Fibroblast of skin of right biceps (primary cell): ENCODE results near the gene MXD3.
"Not testable (repeated sequence)": the region's sequence is repeated elsewhere in the genome, so short reads cannot be mapped to it uniquely, and the experiment has no call there.

ENCODE experiments used
- DNase-seq: peaks from one replicate; pipeline ENCODE4 v3.0.0-alpha.2; 2013

Gene MXD3

DNA sequence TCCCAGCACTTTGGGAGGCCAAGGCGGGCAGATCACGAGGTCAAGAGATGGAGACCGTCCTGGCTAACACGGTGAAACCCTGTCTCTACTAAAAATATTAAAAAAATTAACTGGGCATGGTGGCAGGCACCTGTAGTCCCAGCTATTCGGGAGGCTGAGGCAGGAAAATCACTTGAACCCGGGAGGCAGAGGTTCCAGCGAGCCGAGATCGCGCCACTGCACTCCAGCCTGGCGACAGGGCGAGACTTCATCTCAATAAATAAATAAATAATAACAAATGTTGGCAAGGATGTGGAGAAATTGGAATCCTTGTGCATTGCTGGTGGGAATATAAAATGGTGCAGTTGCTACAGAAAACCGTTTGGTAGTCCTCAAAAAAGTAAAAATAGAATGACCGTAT lies 31.3 kb upstream of the MXD3 start:
- not testable (repeated sequence) for DNase-seq

DNA sequence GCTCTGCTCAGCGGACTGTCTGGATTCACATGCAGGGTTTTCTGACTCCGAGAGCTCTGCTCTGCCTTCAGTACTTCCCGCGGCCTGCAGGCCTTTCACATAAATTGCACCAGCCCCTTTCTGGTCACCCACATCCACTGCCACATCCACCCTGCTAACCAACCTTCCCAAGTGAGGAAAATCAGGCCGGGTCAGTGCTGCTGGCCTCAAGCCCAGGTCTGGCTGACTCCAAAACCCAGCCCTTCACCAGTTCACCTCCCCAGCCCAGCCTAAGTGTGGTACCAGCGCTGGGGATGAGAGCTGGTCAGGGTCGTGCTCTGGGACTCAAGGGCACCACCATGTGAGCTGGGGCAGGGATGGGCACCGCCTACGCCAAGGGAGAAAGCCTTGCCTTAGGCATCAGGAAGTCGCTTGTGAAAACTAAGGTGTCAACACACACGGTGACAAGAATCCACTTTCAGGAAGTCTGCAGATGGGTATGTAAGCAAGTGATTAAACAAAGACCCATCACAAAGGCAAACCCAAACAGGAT lies 27.5 kb upstream of the MXD3 start:
- no peak for DNase-seq

DNA sequence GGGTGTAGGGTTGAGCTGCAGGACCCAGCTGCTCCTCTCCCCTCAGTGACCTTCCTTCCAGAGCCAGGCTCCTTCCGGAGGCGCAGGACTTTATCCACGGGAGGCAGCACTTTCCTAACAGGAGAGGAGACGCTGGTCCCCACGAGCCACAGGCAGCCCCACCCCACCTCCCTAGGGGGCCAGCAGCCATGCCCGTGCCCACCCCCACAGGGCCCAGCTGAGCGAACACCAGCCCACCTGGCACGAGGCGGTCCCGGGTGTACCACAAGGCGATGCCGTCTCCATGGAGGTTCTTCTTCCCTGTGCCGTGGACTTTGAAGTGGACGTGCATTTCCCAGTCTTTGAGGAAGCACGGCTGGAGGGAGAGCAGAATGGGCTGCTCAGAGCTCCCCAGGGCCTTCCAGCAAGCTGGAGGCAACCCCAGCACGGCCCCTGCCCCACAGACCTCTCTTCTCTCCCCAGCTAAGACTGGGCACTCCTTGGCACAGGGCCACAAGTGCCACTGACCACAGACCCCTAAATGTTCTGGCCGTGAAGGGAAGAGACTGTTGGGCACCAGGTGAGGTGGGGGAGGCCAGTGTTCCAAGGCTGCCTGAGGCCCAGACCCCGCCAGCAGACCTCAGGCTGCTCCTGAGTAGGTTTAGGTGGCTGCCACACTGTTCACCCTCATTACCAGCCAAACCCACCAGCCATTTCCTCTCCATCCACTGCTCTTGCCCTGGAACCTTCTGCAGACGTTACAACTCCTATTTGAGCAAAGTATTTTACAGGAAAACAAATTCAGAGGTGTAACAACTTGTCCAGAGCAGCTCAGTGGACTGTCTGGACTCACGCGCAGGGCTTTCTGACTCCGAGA lies 26.8 kb upstream of the MXD3 start:
- no peak for DNase-seq

DNA sequence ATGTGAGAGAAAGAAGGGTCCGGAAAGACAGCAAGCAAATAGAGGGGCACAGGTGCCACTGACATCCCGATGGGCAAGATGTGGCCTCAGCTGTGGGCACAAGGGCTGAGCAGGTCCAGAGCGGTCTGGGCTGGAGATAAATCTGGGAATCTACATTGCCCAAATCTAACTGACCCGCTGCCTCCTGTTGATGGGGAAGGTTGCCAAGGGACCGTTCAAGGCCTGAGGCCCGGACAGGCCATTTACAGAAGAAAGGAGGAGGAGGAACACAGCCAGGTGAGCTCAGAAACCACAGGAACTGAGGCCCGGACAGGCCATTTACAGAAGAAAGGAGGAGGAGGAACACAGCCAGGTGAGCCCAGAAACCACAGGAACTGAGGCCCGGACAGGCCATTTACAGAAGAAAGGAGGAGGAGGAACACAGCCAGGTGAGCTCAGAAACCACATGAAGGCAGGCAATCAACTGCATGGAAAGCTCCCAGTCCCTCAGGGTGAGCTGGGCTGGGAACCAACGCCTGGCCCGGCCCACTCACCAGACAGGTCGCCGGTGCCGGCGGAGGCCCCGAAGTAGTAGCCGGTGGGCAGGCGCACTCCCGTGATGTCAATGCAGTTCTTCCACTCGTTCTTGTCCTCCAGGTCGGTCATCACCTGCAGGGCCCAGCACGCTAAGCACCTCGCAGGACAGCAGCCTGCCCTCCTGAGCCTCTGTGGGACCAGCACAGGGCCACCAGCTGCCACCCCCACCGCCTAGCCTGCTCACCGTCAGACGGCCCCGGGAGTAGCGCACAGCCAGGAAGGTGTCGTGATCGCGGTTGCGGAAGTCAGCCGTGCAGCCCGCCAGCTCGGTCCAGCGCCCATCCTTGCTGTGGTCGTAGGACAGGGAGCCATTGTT lies 25.2 kb upstream of the MXD3 start:
- DNase-seq, result no peak

DNA sequence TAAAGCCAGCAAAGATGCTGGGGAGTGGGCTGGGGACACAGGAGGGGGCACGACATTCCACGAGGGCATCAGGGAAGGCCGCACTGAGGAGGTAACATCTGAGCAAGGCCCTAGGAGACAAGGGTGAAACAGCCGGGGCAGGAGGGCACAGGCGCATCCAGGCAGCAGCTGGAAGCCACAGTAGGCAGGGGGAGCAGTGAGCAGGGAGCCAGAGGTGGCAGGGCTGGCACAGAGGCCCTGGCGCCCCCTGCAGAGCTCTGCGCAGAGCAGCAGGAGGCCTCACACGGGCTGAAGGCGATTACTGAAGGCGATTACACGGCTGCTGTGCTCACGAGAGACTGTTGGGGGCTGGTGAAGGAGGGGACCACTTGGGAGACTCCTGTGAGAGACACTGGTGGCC lies 24.4 kb upstream of the MXD3 start:
- DNase-seq, result peak; percentile 18

DNA sequence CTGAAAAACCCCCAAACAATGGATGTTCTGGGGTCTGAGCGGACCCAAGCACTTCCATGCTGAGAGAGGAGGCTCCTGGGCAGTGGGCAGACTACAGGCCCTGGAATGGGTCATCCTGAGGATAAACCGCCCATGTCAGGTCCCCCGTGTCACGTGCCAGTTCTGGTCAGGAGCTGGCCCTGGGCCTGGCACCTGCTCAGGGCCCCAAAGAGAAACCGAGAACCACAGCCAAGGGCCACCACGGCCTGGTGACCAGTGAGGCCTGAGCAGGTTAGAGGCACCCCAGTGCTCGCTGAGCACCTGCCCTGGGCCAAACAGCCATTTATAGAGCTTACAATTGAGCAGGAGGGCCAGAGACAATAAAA lies 24.0 kb upstream of the MXD3 start:
- no peak for DNase-seq

DNA sequence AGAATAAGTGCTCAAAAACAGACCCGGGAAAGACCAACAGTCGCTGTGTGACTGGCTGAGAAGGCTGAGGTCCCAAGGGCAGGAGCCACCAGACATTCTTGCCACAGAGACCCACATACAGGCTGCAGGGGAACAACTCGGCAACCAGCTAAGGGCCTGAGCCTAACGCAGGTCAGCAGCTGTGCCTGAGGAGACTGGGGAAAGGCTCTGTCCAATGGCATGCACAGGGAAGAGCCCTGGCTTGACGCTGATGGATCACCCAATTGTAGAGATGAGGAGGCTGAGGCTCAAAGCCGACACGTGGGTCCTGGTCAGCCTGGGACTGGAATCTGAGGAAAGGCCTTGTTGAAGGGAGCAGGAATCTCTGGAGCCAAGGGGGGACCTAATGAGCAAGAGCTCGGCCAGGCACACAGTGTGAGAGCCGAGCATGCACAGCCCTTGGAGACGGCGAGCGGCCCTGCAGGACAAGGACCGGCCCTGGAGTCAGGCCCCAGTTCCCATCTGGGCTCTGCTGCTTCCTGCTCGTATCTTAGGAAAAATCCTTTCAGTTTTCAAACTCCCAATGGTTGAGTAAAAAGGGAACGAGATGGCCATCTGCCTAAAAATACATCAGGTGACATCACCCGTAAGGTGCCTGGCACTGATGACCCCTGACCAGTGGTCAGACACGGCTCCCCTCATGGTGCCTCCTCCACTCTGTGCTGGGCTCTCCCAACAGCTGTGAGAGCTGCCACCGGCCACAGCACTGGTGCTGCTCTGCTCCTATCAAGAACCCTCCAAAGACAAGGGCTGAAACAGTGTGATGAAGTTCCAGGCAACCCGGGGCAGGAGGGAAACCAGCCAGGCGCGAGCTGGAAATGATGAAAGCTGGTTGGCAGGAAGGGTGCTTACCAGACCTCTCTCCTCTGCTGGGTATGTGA lies 23.3 kb upstream of the MXD3 start:
- DNase-seq, result no peak

DNA sequence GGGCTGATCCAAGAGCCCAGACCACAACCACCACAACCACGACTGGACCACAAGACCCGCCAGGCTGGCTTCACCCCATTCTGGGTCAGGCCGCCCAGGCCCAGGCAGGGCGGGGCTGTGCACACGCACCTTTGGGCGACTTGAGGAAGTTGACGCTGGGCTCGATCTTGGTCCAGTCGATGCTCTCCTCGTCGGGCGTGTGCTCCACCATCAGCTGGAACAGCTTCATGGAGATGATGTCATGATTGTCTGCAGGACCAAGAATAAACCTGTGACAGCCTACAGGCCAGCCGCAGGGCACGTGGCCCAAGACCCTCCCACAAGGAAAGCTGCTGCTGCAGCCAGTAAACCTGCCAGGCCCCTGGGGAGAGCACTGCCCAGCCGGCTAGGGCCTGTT lies 22.5 kb upstream of the MXD3 start:
- DNase-seq, result no peak

DNA sequence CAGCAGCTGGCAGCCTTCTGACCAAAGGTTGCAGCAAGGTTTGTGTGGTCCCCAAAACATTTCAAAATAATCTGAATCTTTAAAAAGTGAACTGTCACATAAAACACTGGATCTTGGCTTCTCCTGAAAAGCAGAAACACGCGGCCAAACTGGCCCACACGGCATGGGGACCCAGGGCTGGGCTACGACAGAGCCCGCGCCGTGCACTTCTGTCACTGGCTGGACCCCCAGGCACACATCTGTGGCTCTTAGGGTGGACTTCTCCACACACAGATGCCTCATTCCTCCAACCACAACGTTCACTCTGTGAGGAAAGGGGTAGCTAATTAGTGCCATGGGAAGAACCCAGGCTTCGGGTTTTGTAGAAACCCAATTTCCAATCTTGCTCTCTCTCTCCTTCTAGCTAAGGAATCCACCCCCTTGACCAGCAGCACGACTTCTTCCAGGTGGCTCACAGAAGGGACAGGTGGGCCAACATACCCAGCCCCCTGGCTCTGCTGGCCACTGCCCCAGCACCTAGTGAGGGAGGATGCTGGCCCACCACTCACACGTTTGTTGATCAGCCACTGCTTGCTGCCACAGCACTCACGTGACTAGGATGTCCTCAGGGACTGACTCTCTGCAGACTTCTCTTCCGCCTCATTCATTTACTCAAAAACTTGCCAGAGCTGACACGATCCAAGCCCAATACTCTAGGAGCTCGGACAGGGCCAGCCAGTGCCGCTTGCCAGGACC lies 21.9 kb upstream of the MXD3 start:
- no peak for DNase-seq

DNA sequence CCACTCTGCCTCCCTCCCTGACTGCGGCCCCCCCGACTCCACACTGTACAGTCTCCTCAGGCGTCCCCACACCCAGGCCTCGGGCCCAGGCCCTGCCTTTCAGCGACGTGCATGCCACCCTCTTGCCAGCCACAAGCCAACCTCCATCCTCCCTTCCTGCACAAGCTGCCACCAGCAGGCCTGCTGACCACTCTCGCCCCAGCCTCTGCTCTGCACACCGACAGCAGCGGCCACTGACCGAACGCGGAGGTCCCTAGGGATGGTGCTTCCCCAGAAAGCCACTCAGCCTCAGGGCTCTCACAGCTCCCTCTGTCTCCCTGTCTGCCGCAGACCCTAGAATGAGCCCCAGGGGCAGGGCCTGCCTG lies 21.2 kb upstream of the MXD3 start:
- no peak for DNase-seq

DNA sequence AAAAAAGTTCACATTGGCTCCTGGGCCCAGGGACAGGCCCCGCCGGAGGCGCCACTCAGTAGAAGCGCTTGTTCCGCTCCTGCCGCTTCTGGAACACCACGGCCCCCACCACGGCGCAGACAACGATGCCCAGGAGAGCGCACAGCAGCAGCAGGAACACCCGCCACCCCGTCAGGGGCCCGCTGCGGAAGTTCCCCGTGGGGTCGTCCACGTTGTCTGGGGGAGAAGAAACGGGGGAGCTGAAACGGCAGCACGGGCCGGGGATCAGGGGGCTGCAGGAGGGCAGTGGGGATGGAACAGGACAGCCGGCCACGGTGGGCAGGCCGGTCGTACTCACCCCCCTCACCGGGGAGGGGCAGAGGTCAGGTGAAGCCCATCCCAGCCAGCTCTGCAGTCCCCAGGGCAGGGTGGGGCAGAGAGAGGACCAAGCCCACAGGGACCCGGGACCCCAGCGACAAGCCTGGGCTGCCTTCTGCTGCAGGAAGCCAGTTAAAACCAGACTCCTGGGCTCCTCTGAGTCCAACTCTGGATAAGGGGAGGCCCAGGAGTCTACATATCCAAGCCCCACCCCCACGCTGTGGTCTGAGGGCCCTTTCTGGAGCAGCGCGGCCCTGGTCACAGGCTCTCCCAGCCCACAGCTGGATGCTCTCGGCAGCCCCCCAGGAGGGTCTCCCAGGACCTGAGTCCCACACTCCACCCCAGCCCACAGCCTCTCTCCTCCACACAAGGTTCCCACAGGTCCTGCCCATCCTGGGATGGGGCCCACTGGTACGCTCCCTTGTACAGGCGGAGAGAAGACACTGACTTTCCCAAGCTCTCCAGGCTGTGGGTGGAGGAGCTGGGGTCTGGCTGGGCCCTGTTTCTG lies 20.6 kb upstream of the MXD3 start:
- DNase-seq, result no peak

DNA sequence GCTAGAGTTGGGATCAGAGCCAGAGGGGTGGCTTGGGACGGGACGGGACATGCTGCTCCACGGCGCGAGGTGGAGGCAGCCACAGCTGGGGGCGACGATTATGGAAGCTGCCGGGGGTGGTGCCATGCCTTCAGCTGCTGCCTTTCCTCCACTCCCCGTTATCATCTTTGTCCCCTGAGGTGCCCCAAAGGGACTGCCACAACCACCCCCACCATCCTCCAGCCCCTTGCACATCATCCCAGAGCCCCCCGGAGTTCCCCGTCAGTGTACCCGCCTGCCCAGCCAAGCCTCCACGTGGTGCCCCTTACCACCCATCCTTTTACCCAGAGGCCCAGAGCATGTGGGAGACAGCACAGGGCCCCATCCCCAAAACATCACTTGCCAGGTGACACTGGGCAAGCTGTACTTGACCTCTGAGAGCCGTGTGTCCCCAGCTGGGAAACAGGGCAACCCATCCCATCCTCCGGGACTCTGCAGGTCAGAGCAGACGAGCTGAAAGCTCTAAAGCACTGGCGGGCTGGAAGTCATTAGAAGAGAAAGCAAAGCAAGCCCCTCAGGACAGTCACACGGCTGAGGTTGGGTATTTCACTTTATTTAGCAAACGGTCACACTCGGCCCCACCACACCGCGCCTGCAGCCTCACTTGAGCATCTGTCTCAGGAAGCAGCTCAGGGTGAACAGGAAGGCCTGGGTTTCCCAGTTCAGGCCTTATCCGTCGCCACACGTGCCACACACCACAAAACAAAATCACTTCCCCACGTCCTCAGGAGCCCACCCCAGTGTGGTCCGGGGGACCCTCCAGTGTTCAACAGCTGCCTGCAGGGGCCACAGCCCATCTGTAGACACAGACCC lies 19.5 kb upstream of the MXD3 start:
- no peak for DNase-seq

DNA sequence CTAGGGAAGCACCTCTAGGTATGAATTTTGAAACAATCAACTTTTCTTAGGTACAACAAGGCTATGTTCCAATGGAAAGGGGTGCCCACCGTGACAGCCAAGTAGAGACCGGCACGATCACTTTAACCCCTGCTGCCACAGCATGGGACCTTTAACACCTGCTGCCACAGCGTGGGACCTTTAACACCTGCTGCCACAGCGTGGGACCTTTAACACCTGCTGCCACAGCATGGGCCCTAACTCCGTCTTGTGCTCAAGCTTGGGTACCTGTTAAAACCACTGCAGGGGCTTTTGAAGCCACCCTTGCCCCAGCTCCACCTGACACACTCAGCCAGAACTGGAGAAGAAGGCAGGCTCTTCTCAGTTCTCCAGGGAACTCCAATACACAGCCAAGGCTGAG lies 18.2 kb upstream of the MXD3 start:
- no peak for DNase-seq

DNA sequence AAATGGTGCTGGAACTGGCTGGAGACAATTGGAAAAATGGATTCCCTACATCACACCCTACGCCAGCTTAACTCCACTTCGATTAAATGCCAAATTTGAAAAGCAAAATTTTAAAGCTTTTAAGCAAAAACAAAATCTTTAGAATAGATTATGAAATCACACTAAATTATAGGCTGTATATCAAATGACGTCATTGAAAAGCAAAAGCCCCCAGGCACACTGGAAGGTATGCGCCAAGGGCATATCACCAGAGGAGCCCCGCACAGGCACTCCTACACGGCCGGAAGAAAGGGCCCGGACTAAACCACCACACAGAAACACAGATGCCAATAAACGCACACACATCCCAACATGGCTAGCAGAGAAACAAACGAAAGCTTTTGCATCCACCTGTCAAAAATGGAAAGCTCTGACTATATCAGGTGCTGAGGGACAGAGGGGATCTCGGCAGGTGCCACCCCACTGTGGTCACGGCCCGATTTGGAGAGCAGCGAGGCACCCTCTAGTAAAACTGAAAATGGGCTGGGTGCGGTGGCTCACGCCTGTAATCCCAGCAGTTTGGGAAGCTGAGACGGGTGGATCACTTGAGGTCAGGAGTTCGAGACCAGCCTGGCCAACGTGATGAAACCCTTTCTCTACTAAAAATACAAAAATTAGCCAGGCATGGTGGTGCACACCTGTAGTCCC lies 17.0 kb upstream of the MXD3 start:
- DNase-seq, result no peak

DNA sequence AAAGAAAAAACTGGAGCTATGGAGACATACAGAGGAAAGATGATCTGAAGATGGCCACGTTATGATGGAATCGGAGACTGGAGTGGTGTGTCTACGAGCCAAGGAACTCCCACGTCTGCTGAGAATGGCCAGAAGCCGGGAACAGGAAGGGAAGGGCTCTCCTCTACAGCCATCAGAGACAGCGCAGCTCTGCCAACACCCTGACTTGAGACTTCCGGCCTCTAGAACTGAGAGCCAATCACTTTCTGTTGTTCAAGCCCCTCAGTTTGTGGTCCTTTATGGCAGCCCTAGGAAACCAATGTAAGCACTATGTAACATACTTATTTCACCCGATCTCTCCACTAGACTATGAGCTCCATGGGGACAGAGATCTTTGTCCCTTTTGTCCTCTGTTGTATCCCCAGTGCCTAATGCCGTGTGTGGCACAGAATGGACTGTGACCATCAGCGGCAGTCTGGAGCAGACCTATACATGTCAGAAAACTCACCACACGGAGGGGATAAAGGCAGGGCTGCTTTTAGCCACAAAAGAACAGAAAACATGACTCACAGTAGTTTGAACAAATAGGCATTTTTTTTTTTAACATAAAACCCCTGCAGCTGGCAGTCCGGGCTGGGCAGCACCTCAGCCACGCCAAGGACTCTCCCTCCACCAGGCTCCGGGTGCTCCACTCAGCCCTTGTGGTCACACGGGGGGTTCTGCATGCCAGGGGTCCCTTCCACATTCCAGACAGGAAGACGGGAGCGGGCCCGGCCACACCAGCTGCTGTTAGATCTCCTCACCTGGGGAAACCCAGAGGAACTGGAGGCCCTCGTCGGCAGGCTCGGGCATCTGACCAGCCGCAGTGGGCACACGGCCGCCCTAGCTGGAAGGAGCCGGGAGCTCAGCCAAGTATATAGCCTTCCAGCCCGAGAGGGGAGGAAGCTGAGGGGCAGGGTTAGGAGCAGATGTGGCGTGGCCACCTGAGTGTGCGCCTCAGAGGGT lies 16.1 kb upstream of the MXD3 start:
- no peak for DNase-seq

DNA sequence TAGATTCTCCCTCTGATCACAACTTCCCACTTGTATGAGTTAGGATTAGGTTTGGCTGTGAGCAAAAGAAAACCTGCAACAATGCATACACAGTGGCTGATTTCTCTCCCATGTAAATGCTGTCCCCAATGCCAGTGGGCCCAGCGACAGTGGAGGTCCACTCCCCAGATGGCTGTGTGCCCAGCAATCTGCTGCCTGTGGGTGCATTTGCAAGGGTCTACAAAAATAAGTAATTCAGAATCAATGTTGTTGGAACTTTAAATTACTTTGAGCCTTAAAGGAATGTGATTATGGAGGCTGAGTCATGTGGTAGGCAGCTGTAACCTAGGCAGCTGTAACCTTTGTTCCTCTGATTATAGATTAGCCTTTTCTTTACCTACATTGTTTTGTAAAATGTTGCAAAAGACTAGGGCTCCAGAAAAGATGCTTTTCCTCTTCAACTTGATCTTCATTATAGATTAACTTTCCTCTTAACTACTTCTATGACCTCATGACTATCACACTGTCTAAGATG lies 14.2 kb upstream of the MXD3 start:
- DNase-seq, result no peak

DNA sequence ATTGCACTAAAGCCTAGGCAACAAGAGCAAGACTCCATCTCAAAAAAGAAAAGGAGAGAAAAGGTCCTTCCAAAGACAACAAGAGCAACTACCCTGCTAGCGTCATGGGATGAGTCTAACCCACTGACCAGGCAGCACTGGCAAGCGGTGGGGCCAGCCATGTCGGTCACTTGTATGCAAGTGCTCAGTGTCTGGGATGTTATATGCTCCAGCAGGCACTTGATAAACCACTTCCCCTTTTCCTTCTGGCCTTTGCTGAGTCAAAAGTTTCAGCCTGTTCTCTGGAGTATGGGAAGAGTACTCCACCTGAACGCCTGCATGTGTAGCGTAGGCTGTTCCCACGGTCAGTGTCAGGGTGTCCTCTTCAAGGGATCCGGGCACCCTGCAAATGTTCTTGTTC lies 9.2 kb upstream of the MXD3 start:
- no peak for DNase-seq
